HG03139 (cell line): ENCODE measurements around the gene NUP98.
"Not testable (repeated sequence)": the region's sequence is repeated elsewhere in the genome, so short reads cannot be mapped to it uniquely, and the experiment has no call there.

Experiments
- ATAC-seq: cut with Tn5 transposase; IDR thresholded peaks from one replicate; pipeline ENCODE4 v1.9.1; 2021; ENCODE audit not compliant: unreplicated experiment

NUP98 gene

GRCh38 chr11:3645552-3645951 lies 151.8 kb downstream of the NUP98 start:
- ATAC-seq: no peak

DNA sequence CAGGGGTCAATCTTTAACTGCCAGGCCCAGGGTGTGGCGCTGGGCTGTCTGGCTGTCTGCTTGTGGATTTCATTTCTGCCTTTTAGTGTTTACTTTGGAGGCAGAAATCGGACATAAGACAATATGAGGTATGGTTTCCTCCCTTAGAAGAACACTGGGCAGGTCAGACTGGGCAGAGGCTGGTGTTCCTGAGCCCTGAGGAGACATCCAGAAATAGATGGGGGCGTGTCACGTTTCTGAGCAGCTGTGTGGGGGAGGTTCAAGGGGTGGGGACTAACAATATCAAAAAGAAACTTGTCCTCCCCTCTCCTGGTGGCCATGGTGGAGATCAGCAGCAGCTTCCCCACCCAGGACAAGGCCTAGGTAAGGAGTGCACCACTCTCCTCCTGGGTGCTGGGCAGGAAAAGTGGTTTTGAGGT lies 152.5 kb downstream of the NUP98 start, which contains the start of gene ART1:
Gene ART1, plus strand, starts transcription at position 312 of the 419 bp plus-strand sequence. CDS start 14,086 bp downstream, outside the sequence.
- no peak for ATAC-seq

DNA sequence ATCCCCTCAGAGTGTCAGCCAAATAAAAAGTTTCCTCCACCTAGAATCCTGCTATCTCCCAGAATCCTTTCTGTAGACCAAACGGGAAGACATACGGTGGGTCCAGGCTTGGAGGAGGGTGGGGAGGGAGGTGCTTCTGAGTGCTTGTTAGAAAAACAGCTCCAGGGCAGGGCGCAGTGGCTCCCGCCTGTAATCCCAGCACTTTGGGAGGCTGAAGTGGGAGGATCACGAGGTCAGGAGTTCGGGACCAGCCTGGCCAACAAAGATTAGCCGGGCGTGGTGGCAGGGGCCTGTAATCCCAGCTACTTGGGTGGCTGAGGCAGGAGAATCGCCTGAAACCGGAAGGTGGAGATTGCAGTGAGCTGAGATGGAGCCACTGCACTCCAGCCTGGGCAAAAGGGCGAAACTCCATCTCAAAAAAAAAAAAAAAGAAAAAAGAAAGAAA lies 154.2 kb downstream of the NUP98 start:
- not testable (repeated sequence) for ATAC-seq

DNA sequence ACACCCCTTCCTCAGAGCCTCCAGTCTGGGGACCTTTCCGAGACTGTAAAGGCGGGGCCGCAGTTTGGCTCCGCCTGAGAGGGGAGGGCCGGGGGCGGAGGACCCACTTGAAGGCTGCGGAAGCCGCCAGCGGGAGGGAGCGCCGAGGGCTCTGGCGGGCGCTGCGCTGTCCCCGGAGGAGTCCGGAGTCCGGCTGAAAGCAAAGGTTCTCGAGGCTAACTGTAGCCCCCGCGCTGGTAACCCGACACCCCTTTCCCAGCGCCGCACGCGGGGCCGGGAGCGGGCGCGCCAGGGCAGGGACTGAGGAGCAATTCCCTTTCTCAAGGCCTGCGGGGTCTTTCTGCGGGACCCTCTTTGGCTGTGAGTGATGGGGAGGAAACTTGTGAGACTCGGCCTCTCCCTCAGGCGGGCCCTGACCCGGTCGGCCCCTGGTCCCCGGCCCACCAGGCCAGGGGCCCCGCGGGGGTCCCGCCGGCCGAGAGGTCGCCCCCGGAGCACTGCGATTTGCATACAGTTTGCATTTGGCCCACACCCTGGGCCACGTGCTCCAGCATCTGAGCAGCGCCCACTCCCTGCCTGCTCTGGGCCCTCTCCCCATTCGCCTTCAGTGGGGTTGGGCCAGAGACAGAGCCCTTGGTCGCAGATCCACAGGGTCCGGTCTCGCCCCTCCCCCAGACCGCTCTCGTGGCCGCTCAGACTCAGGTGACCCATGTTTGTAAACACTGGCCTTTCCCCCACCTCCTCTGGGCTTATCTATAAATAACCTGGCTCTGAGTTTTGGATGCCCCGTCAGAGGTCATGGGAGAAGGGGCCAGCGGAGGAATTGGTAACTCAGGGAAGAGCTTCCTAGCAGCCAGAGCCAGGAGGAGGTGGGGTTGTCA lies 155.0 kb downstream of the NUP98 start:
- ATAC-seq: no peak

DNA sequence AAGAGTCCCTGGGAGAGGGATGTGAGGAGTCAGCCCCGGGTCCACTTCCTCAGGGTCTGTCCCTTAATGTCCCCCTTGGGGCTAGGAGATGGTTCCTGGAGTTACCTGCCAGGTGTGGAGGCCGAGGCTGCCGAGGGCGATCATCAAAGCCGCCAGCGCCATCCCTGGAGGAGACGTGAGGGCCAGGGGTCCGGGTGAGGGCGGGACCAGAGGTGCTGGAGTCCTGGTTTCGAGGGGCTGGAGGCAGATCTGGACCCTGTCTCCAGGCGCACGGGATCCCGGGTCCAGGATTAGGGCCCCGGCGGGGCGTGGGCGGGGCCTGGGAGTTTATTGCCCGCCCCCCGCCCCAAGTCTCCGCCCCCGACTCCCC lies 155.7 kb downstream of the NUP98 start, which contains the start of gene ART5:
Gene ART5, minus strand, starts transcription at position 292 of the 370 bp plus-strand sequence. Its CDS starts 130 bp downstream, at position 162.
- no peak for ATAC-seq

DNA sequence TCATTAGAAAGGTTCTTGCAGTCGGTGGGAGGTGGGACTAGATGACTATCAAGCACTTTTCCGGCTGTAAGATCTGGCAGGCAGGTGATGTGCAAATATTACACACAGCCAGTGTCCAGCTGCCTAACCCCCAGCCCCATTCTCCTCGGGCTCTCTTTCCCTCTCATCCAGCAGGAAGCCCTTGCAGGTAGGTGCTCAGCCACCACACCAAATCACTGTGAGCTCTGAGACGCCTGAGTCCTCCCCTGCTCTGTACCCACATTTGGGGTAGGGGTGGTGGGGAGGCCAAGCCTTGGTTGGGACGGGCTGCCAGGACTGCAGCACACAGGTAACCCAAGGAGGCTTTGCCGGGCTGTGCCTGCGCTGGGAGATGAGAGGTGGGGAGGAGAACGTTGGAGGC lies 156.2 kb downstream of the NUP98 start:
- ATAC-seq: no peak

DNA sequence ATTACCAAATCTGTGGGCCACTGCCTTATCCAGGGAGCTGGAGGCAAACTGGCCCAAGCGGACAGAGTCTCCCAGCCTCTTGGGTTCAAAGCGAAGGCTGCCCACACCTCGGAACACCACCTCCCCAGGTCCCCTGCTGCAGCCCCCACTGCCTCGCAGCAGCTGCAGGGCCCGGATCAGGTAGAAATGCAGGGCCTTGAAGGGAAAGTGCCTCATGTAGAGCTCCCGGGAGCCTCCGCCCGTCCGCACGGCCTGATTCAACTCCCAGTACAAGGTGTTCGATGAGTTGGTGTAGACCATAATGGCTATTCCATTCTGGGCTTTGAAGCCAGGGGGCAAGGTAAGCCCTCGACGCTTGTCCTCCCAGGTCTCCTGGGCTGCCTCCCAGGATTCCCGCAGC lies 157.5 kb downstream of the NUP98 start:
- ATAC-seq: no peak

- ATAC-seq: no peak
Observed at GRCh38 chr11:3638513-3638912, 158.8 kb downstream of the NUP98 start.

DNA sequence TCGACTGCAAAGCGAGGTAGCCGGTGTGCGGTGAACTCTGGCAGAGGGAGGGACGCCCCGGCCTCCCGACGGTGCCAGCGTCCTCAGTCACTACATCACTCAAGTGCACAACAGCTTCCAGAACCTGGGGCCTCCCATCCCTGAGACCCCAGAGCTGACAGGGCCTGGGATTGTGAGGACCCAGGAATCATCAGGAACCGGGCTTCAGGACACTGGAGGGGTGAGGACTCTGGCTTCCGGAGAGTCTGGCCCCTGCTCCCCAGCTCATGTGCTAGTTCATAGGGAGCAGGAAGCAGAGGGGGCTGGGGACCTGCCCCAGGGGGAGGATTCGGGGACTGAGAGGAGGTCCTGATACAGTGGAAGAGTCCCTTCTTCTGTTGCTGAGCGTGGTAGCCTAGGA lies 160.2 kb downstream of the NUP98 start:
- no peak for ATAC-seq

- no peak for ATAC-seq
Observed at GRCh38 chr11:3635641-3636375, 161.5 kb downstream of the NUP98 start.

DNA sequence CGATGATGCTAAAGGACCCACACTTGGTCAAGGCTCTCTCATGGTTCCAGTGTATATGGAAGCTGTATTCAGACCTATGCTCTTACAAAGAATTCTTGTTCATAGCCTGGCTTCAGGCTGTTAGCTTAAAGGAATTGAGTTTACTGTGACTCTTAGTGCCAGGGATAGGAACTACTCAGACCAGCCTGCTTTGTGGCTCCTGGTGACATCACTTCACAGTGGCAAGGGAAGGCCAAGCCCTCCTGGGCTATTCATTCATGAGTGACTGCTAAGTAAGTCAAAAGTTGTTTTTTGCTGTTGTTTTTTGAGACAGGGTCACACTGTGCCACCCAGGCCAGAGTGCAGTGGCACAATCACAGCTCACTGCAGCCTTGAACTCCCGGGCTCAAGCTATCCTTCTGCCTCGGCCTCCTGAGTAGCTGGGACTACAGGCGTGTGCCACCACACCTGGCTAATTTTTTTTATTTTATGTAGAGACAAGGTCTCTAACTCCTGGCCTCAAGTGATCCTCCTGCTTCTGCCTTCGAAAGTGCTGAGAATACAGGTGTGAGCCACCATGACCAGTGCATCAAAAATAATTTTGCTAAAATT lies 165.2 kb downstream of the NUP98 start:
- no peak for ATAC-seq

DNA sequence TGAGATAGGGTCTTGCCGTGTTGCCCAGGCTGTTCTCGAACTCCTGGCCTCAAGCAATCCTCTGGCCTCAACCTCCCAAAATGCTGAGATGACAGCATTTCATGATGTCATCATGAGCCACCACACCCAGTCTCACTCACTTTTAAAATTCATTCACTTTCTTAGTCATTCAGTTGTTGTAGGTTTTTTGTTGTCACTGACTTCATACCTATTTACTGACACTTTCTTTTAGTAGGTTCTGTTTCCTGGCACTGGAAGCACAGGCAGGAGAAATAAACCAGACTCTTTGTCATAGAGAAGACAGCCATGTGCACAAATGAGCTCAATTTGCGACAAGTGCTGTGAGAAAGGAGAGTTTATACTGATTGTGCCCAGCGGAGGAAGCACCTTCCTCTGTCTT lies 166.0 kb downstream of the NUP98 start:
- ATAC-seq: no peak

- ATAC-seq: no peak
Observed at GRCh38 chr11:3627291-3627690, 170.1 kb downstream of the NUP98 start.

DNA sequence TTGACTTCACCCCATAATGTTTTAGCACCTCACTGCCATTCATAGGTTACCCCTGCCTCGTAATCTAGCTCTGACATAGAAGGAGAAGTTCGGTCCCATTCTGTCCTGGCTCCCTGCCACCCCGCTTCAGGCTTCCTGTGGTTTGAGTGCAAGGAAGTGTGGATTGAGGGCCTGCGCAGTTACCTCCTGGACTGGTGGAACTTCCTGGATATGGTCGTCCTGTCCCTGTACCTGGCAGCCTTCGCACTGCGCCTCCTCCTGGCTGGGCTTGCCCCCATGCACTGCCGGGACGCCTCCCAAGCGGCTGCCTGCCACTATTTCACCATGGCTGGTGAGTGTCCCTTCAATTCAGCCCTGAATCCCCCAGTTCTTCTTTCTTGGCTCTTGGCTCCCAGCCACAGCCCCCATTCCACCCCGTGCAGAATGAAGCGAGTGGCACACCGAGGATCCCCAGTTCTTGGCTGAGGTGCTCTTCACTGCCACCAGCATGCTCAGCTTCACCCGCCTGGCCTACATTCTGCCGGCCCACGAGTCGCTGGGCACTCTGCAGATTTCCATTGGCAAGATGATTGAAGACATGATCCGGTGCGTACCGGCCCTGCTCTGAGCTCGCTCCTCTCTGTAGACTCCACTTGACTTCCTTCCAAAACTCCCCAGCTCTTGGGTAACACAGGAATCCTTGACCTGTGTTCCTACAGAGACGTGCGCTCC lies 170.9 kb downstream of the NUP98 start:
- no peak for ATAC-seq
